GM12864 (cell line): ENCODE measurements around the gene CENPP.

Experiments
- DNase-seq: peaks from one replicate; pipeline ENCODE4 v3.0.0-alpha.2; 2011; ENCODE audit warnings: low read depth
- H3K4me3 ChIP-seq: 2 replicates; pipeline ENCODE4 v1.5.1; 2011; ENCODE audit warnings: mild to moderate bottlenecking, low read depth, low read length, control low read depth
- CTCF ChIP-seq: IDR thresholded peaks from 2 replicates; pipeline ENCODE4 v1.5.1; 2011; ENCODE audit warnings: low read depth, mild to moderate bottlenecking, moderate library complexity, low read length, control low read depth, inconsistent platforms; ENCODE audit errors: missing control alignments

CENPP gene

GRCh38 chr9:92422611-92423338 is 97.0 kb downstream of the CENPP start:
- no peak for TF ChIP-seq CTCF
- H3K4me3 ChIP-seq = no peak overlapping the region
- DNase-seq = no peak

- no peak for TF ChIP-seq CTCF
- no peak for DNase-seq
- H3K4me3 ChIP-seq = no peak overlapping the region
These were observed 97.9 kb downstream of the CENPP start for GRCh38 chr9:92423612-92424011.

- TF ChIP-seq CTCF = no peak
- no peak for DNase-seq
- H3K4me3 ChIP-seq = no peak within 1 kb of the TSS
These were observed 98.6 kb downstream of the CENPP start, which contains the start of gene OMD for GRCh38 chr9:92424340-92424739. Gene OMD (minus strand): TSS chr9:92424471. CDS start chr9:92417558, 6,913 bp downstream.

- no peak for TF ChIP-seq CTCF
- DNase-seq = no peak
- H3K4me3 ChIP-seq = no peak overlapping the region
These were observed 99.7 kb downstream of the CENPP start for GRCh38 chr9:92425474-92425873.

GRCh38 chr9:92426501-92427145 is 100.9 kb downstream of the CENPP start:
- no peak overlapping the region for H3K4me3 ChIP-seq
- TF ChIP-seq CTCF = no peak
- DNase-seq = no peak

- H3K4me3 ChIP-seq = no peak overlapping the region
- TF ChIP-seq CTCF = no peak
- DNase-seq = no peak
These were observed 104.1 kb downstream of the CENPP start for GRCh38 chr9:92429836-92430235.

GRCh38 chr9:92432350-92432749 is 106.6 kb downstream of the CENPP start:
- DNase-seq = no peak
- H3K4me3 ChIP-seq = no peak overlapping the region
- no peak for TF ChIP-seq CTCF
